ENCODE results near the gene FOXP1.

- TF ChIP-seq CTCF (IDR thresholded peaks at IDR 0.05 in 4 of 5, conservative IDR thresholded peaks at IDR 0.05 in 1 of 5) (no peak), POLR2A (IDR thresholded peaks at IDR 0.05) (no peak)
Observed at GRCh38 chr3:71546821-71547220, 36.7 kb downstream of the FOXP1 start.
